VCaP (cell line): ENCODE measurements around the gene BACE2.
A peak's percentile ranks its signal among the peaks of the same experiment; 100 is the strongest.

ENCODE experiments used
- H3K27ac ChIP-seq: fragments of 450-650 bp; 2 replicates; pipeline ENCODE4 v1.5.1; 2017
- TF ChIP-seq, protein P1 (sequence below): fragments of 450-650 bp; conservative IDR thresholded peaks from 2 replicates; pipeline ENCODE4 v1.5.1; 2017; ENCODE audit warnings: mild to moderate bottlenecking, moderate library complexity

The BACE2 gene

DNA sequence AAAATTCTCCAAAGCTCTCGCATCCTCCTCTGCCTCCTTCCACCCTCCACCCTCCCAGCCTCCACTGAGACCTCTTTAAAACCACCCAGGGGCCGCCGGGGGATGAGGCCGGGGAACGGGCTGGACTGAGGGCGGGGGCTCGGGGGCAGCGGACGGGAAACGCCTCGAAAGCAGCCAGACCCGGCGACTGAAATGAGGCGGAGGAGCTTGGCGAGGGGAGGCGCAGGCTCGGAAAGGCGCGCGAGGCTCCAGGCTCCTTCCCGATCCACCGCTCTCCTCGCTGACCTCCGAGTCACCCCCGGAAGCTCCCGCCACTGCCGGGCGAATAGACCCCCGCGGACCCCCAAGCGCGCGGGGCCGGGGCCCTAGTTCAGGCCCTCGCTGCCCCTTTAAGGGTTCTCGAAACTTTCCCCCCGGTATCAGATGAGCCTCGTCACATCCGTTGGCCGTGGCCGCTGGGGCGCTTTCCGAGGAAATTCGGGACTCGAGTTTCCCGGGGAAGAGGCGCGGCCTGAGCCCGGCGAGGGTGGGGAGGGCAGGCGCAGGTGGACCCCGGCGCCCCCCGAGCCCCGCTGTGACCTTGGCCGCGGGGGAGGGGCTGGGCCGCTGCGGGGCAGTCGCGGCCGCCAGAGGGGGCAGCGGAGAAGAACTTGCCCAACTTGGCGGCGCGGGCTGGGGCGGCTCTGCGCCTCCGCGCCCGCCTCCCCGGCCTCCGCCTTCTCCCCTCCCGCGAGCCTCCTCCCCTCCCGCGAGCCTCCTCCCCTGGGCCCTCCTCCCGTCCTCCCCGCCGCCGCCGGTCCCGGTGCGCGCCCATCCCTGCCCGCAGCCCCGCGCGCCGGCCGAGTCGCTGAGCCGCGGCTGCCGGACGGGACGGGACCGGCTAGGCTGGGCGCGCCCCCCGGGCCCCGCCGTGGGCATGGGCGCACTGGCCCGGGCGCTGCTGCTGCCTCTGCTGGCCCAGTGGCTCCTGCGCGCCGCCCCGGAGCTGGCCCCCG, at the start of gene BACE2:
TSS of gene BACE2 (plus strand) at position 813 of the 995 bp plus-strand sequence. CDS start at position 917, 104 bp downstream.
- peak within 1 kb of the TSS; percentile 94 for H3K27ac ChIP-seq
- TF ChIP-seq, protein P1, sequence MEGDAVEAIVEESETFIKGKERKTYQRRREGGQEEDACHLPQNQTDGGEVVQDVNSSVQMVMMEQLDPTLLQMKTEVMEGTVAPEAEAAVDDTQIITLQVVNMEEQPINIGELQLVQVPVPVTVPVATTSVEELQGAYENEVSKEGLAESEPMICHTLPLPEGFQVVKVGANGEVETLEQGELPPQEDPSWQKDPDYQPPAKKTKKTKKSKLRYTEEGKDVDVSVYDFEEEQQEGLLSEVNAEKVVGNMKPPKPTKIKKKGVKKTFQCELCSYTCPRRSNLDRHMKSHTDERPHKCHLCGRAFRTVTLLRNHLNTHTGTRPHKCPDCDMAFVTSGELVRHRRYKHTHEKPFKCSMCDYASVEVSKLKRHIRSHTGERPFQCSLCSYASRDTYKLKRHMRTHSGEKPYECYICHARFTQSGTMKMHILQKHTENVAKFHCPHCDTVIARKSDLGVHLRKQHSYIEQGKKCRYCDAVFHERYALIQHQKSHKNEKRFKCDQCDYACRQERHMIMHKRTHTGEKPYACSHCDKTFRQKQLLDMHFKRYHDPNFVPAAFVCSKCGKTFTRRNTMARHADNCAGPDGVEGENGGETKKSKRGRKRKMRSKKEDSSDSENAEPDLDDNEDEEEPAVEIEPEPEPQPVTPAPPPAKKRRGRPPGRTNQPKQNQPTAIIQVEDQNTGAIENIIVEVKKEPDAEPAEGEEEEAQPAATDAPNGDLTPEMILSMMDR = peak; percentile 88

DNA sequence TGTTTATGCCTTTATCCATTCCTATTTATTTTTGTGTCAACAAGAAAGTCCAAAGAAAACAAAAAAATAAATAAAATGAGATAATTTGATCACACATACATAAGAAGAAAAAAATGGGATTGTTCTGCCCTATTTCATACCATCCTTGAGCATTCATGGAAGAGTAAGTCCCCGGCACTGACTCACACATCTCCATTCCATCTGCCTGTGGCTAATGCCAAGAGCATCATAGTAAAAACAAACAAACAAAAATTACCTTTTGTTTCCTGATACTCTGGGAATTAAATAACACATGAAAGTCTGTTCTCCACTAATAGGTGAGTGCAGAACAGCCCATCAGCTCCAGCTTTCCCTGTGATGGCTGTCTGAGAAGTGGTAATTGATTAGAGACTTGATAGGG, 48.1 kb upstream of the BACE2 start:
- TF ChIP-seq, protein P1 = no peak
- no peak overlapping the region for H3K27ac ChIP-seq

DNA sequence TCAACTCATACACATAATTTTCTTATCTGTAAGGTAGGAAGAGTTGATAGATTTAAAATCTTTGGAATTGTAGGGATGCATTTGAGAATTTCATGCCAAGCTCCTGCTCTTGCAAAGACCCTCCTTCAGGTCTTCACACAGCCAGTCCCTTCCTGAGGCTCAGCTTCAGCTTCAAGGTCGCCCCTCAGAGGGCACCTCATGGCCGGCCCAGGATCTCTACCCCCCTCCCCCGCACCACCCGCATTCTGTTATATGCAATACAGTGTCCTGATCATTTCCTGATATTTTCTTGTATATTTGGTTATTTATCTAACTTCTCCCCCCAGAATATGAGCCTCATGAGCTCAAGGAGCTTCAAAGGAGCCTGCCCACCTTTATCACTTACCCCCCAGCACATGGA, 47.0 kb upstream of the BACE2 start:
- no peak overlapping the region for H3K27ac ChIP-seq
- TF ChIP-seq, protein P1 = no peak

DNA sequence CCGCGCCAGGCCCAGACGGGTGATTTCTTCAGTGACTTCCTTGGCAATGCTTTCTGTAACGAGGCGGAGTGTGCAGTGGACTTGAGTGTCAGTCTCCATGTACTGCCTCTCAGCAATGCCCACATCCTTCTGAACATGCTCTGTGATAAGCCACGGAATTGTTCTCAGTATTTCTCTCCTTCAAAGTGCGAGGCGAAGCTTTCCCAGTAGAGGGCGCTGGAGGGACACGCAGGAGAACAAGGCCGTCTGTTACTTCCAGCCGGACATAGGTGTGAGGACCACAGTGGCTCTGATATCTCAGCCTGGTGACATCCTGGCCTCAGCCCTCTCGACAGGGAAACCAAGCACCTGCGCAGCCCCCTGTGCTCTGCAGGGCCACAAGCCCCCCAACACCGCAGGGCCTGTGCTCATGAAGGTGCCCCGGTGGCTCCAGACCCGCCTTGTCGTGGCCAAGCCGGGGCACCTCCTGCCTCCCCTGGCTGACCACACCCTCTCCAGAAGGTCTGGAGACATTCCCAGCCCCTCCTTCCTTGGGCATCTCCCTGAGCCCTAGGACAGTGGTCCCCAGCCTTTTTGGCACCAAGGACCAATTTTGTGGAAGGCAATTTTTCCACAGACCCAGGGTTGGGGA, 46.1 kb upstream of the BACE2 start:
- TF ChIP-seq, protein P1 = peak; percentile 99
- H3K27ac ChIP-seq = no peak overlapping the region

- TF ChIP-seq, protein P1 = no peak
- no peak overlapping the region for H3K27ac ChIP-seq
Measured at GRCh38 chr21:41124641-41125201, 43.2 kb upstream of the BACE2 start.

DNA sequence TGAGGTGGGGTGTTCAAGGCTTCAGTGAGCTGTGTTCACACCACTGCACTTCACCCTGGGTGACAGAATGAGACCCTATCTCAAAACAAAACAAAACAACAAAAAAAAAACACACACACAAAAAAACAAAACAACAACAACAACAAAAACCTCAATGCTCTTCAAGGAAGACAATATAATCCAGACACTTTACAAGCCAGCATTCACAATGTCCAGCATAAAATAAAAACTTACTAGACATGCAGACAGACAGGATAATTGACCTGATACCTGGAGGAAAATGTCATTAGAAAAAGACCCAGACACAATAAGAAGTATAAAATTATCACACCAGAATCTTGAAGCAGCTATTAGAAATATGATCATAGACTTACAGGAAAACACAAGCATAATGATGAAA, 39.0 kb upstream of the BACE2 start:
- TF ChIP-seq, protein P1 = no peak
- no peak overlapping the region for H3K27ac ChIP-seq

DNA sequence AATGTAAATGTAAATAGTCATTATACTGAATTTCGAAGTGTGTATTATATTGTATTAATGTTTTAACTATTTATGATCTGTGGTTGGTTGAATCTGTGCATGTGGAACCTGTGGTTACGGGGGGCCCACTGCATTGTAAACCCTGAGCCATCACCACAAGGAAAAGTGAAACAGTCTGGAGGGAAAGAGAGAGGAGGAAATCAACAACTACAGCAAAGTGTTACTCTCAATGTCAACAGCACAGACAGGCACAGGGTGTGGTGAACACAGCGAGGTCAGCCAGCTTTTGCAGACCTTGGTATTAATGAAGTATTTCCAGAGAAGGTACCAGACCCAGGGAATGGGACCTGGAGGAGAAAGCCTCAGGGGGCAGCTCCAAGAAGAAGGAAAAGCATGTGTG, 37.1 kb upstream of the BACE2 start:
- TF ChIP-seq, protein P1 = no peak
- H3K27ac ChIP-seq = no peak overlapping the region
